ENCODE data around the gene CORO6.
A peak's percentile ranks its signal among the peaks of the same experiment; 100 is the strongest.

Gene CORO6

DNA sequence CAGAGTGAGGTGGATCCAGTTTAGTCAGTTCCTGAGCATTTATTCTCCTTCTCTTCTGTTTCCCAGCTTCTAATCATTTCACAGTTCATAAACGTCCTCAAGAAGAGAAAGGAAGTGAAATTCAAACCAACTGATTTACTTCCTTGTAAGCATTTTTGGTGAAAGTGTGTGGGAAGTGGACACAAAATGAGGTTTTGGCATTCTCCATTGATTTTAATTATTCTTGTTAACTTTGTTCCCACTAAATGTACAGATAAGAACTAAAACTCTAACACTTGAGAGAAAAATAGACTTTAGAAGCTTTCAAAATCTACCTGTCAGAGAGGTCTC, 42.7 kb upstream of the CORO6 start:
- TF ChIP-seq, protein P1, sequence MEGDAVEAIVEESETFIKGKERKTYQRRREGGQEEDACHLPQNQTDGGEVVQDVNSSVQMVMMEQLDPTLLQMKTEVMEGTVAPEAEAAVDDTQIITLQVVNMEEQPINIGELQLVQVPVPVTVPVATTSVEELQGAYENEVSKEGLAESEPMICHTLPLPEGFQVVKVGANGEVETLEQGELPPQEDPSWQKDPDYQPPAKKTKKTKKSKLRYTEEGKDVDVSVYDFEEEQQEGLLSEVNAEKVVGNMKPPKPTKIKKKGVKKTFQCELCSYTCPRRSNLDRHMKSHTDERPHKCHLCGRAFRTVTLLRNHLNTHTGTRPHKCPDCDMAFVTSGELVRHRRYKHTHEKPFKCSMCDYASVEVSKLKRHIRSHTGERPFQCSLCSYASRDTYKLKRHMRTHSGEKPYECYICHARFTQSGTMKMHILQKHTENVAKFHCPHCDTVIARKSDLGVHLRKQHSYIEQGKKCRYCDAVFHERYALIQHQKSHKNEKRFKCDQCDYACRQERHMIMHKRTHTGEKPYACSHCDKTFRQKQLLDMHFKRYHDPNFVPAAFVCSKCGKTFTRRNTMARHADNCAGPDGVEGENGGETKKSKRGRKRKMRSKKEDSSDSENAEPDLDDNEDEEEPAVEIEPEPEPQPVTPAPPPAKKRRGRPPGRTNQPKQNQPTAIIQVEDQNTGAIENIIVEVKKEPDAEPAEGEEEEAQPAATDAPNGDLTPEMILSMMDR (IDR thresholded peaks at IDR 0.05; ENCODE audit: poor library complexity, severe bottlenecking) = no peak
- no peak for ATAC-seq (ENCODE audit: low read depth)
- Histone ChIP-seq H3K4me3 (ENCODE audit: severe bottlenecking) (no peak overlapping the region), H3K36me3 (ENCODE audit: low read depth) (peaks cover 25% of the 10 kb centered on the region), H3K4me1 (ENCODE audit: insufficient read depth, poor library complexity, severe bottlenecking) (peaks cover 17% of the 10 kb centered on the region), H3K9me3 (ENCODE audit: severe bottlenecking) (no peaks in the 10 kb centered on the region), H3K27ac (ENCODE audit: poor library complexity, severe bottlenecking) (peak overlapping the region; percentile 75), H3K27me3 (ENCODE audit: insufficient read depth, poor library complexity, severe bottlenecking) (no peaks in the 10 kb centered on the region)
- DNase-seq (ENCODE audit: low spot score) = no peak

DNA sequence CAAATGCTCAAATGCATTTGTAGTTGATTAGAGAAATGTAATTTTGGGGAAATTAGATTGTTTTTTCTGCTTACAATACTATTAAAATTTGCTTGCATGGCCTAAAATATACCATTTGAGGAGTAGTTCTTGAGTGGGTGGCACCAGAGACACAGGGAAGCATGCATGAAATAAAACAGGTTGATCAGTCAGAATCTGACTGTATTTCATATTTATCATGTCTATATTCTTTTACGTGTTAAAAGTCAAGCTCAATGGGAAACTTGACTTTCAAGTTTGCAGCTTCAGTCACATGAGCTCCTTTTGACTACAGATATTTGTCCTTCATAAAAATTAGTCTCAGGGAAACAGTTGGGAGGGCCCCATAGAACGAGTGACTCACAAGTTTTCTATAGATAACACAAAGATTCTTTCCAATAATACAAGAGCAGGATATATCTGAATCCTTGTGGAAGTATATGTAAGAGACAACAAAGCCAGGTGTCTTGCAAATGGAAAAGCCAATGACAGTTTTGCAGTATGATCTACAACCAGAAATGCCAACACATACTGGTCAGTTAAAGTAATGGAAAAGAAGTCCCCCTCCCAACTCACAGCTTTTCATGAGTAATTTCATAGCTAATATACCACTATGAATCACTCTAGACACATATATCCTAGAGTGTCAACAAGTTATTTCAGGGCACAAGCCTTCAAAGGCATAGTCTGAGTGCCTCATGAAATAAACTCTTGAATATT, 42.2 kb upstream of the CORO6 start:
- H3K27me3 ChIP-seq (ENCODE audit: insufficient read depth, poor library complexity, severe bottlenecking) = no peaks in the 10 kb centered on the region
- no peak overlapping the region for H3K4me3 ChIP-seq (ENCODE audit: severe bottlenecking)
- H3K36me3 ChIP-seq (ENCODE audit: low read depth) = peaks cover 23% of the 10 kb centered on the region
- peaks cover 17% of the 10 kb centered on the region for H3K4me1 ChIP-seq (ENCODE audit: insufficient read depth, poor library complexity, severe bottlenecking)
- ATAC-seq (ENCODE audit: low read depth) = peak; percentile 96
- no peak for DNase-seq (ENCODE audit: low spot score)
- H3K27ac ChIP-seq (ENCODE audit: poor library complexity, severe bottlenecking) = peak overlapping the region; percentile 75
- TF ChIP-seq, protein P1 (IDR thresholded peaks at IDR 0.05; ENCODE audit: poor library complexity, severe bottlenecking) = no peak
- no peaks in the 10 kb centered on the region for H3K9me3 ChIP-seq (ENCODE audit: severe bottlenecking)

DNA sequence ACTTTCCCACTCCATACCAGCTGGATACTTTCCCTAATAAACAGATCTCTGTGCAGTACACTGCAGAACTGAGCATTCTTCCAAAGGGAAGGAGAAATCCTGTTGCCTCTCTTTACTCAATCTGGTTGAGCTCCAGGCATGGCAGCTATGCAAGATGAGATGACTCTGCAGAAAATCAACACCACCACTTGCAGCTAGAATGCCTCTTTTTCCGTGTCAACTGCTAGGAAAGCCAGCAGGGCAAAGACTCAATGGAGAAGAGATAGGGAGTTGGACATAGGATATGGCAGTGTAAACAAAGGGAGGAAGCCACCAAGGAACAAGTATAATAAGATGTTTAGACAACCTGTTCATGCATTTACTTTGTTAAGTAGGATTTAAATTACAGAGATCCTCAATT, 40.4 kb upstream of the CORO6 start:
- Histone ChIP-seq H3K36me3 (ENCODE audit: low read depth) (peaks cover 25% of the 10 kb centered on the region), H3K4me1 (ENCODE audit: insufficient read depth, poor library complexity, severe bottlenecking) (peaks cover 17% of the 10 kb centered on the region), H3K27me3 (ENCODE audit: insufficient read depth, poor library complexity, severe bottlenecking) (no peaks in the 10 kb centered on the region), H3K27ac (ENCODE audit: poor library complexity, severe bottlenecking) (no peak overlapping the region), H3K9me3 (ENCODE audit: severe bottlenecking) (no peaks in the 10 kb centered on the region), H3K4me3 (ENCODE audit: severe bottlenecking) (no peak overlapping the region)
- TF ChIP-seq, protein P1 (IDR thresholded peaks at IDR 0.05; ENCODE audit: poor library complexity, severe bottlenecking) = no peak
- DNase-seq (ENCODE audit: low spot score) (no peak), ATAC-seq (ENCODE audit: low read depth) (no peak)

DNA sequence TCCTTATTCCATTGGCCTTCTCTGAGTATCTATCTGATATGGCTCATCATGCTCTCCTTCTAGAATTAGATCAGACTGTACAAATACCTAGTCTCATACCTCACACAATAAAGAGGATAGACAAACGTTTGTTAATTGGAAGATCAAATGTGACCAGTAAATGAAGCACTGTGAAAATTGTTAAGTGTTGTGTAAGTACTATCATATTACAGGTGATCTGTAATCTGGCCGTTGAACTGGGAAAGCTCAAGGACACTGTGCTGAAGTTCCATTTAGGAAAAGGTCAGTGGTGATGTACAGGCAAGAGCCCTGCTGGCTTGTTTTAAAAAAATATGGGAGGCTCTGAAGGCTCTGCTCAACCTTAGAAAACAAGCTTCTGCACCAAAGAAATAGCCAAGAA, 38.5 kb upstream of the CORO6 start:
- peaks cover 17% of the 10 kb centered on the region for H3K4me1 ChIP-seq (ENCODE audit: insufficient read depth, poor library complexity, severe bottlenecking)
- no peak for ATAC-seq (ENCODE audit: low read depth)
- H3K27me3 ChIP-seq (ENCODE audit: insufficient read depth, poor library complexity, severe bottlenecking) = no peaks in the 10 kb centered on the region
- H3K4me3 ChIP-seq (ENCODE audit: severe bottlenecking) = no peak overlapping the region
- no peak for DNase-seq (ENCODE audit: low spot score)
- TF ChIP-seq, protein P1 (IDR thresholded peaks at IDR 0.05; ENCODE audit: poor library complexity, severe bottlenecking) = no peak
- H3K9me3 ChIP-seq (ENCODE audit: severe bottlenecking) = no peaks in the 10 kb centered on the region
- no peak overlapping the region for H3K27ac ChIP-seq (ENCODE audit: poor library complexity, severe bottlenecking)
- H3K36me3 ChIP-seq (ENCODE audit: low read depth) = peaks cover 8% of the 10 kb centered on the region

DNA sequence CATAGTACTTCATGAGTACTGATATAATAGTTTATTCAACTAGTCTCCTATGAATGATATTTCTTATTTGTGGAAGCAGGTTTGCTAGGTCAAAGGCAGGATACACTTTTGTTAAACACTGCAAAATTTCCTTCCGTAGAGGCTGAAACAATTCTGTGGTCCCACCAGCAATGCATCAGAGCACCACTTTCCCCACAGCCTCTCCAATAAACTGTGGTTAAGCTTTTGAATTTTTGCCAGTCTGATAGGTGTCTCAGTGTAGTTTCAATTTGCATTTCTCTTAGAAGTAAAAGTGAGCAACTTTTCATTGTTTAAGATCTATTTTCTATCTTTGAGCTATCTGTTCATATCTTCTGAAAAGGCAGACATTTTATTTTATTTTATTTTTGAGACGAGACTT, 36.4 kb upstream of the CORO6 start:
- DNase-seq (ENCODE audit: low spot score) = no peak
- Histone ChIP-seq H3K36me3 (ENCODE audit: low read depth) (peaks cover 7% of the 10 kb centered on the region), H3K4me3 (ENCODE audit: severe bottlenecking) (no peak overlapping the region), H3K27me3 (ENCODE audit: insufficient read depth, poor library complexity, severe bottlenecking) (no peaks in the 10 kb centered on the region), H3K9me3 (ENCODE audit: severe bottlenecking) (no peaks in the 10 kb centered on the region), H3K27ac (ENCODE audit: poor library complexity, severe bottlenecking) (no peak overlapping the region), H3K4me1 (ENCODE audit: insufficient read depth, poor library complexity, severe bottlenecking) (no peaks in the 10 kb centered on the region)
- ATAC-seq (ENCODE audit: low read depth) = no peak
- TF ChIP-seq, protein P1 (IDR thresholded peaks at IDR 0.05; ENCODE audit: poor library complexity, severe bottlenecking) = no peak
